Progenitor cell of endocrine pancreas (in vitro differentiated cells): ENCODE data around the gene UVRAG. TPM values are rescaled to one million over a fixed set of nuclear protein-coding genes. Genes with fewer than 3 reads are reported as not detected.
"Not testable (repeated sequence)": the region's sequence is repeated elsewhere in the genome, so short reads cannot be mapped to it uniquely, and the experiment has no call there.

Experiments
- DNase-seq: peaks from one replicate; pipeline ENCODE4 v3.0.0; 2021; ENCODE audit warnings: low spot score; ENCODE audit not compliant: unreplicated experiment
- H3K27ac Mint-ChIP-seq: 2 replicates; pipeline ENCODE4 v1.8.0; 2021; ENCODE audit warnings: mild to moderate bottlenecking, moderate library complexity, mixed read lengths
- H3K27me3 Mint-ChIP-seq: 2 replicates; pipeline ENCODE4 v1.8.0; 2021; ENCODE audit warnings: mixed read lengths
- H3K36me3 Mint-ChIP-seq: 2 replicates; pipeline ENCODE4 v1.8.0; 2022; ENCODE audit warnings: mixed read lengths; ENCODE audit not compliant: insufficient read depth
- H3K4me1 Mint-ChIP-seq: 2 replicates; pipeline ENCODE4 v1.8.0; 2021; ENCODE audit warnings: low read depth, mixed read lengths
- H3K4me3 Mint-ChIP-seq: 2 replicates; pipeline ENCODE4 v1.8.0; 2021; ENCODE audit warnings: low read depth, mild to moderate bottlenecking, moderate library complexity, mixed read lengths
- H3K9me3 Mint-ChIP-seq: 2 replicates; pipeline ENCODE4 v1.8.0; 2021; ENCODE audit warnings: low read depth, mixed read lengths
- total RNA-seq: library from RNA; stranded (reverse); gene quantifications from 2 replicates; pipeline ENCODE4 v1.2.1, GENCODE V29; 2021
- TF ChIP-seq, protein P1 (sequence below): fragments of 200-600 bp; sonication (generic); IDR thresholded peaks from one replicate; pipeline ENCODE4 v1.5.0; 2021; ENCODE audit warnings: antibody characterized with exemption, mild to moderate bottlenecking; ENCODE audit not compliant: unreplicated experiment

UVRAG gene
- total RNA-seq, 1 donor from 2014 or later, result 25.7 TPM

GRCh38 chr11:75878933-75879332 lies 63.9 kb downstream of the UVRAG start:
- Mint-ChIP-seq H3K4me1 (peaks cover 9% of the 10 kb centered on the region), H3K9me3 (no peaks in the 10 kb centered on the region), H3K27ac (no peak overlapping the region), H3K27me3 (no peaks in the 10 kb centered on the region), H3K36me3 (peaks cover 15% of the 10 kb centered on the region), H3K4me3 (no peak overlapping the region)
- TF ChIP-seq, protein P1, sequence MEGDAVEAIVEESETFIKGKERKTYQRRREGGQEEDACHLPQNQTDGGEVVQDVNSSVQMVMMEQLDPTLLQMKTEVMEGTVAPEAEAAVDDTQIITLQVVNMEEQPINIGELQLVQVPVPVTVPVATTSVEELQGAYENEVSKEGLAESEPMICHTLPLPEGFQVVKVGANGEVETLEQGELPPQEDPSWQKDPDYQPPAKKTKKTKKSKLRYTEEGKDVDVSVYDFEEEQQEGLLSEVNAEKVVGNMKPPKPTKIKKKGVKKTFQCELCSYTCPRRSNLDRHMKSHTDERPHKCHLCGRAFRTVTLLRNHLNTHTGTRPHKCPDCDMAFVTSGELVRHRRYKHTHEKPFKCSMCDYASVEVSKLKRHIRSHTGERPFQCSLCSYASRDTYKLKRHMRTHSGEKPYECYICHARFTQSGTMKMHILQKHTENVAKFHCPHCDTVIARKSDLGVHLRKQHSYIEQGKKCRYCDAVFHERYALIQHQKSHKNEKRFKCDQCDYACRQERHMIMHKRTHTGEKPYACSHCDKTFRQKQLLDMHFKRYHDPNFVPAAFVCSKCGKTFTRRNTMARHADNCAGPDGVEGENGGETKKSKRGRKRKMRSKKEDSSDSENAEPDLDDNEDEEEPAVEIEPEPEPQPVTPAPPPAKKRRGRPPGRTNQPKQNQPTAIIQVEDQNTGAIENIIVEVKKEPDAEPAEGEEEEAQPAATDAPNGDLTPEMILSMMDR, result no peak
- DNase-seq, result no peak

- Mint-ChIP-seq H3K4me3 (no peak overlapping the region), H3K9me3 (no peaks in the 10 kb centered on the region), H3K27me3 (no peaks in the 10 kb centered on the region)
Measured at GRCh38 chr11:75879737-75880136, 64.7 kb downstream of the UVRAG start.

GRCh38 chr11:75880343-75880742 lies 65.3 kb downstream of the UVRAG start:
- not testable (repeated sequence) for DNase-seq, H3K27me3 Mint-ChIP-seq, H3K4me1 Mint-ChIP-seq, H3K27ac Mint-ChIP-seq, H3K9me3 Mint-ChIP-seq, H3K4me3 Mint-ChIP-seq
- peaks cover 15% of the 10 kb centered on the region for H3K36me3 Mint-ChIP-seq

More at GRCh38 chr11:75879737-75880136, 64.7 kb downstream of the UVRAG start:
- Mint-ChIP-seq H3K36me3 (peaks cover 15% of the 10 kb centered on the region), H3K4me1 (peaks cover 7% of the 10 kb centered on the region), H3K27ac (no peak overlapping the region)
- TF ChIP-seq, protein P1, result no peak
- DNase-seq, result no peak

- H3K27me3 Mint-ChIP-seq, result no peaks in the 10 kb centered on the region
- no peak overlapping the region for H3K4me3 Mint-ChIP-seq
- H3K9me3 Mint-ChIP-seq, result no peaks in the 10 kb centered on the region
- H3K4me1 Mint-ChIP-seq, result peaks cover 12% of the 10 kb centered on the region
- no peak overlapping the region for H3K27ac Mint-ChIP-seq
- TF ChIP-seq, protein P1, result no peak
- H3K36me3 Mint-ChIP-seq, result peaks cover 12% of the 10 kb centered on the region
- DNase-seq, result no peak
Measured at GRCh38 chr11:75884321-75884720, 69.3 kb downstream of the UVRAG start.

- Mint-ChIP-seq H3K36me3 (peaks cover 14% of the 10 kb centered on the region), H3K9me3 (no peaks in the 10 kb centered on the region), H3K4me3 (no peak overlapping the region), H3K27ac (no peak overlapping the region), H3K27me3 (no peaks in the 10 kb centered on the region), H3K4me1 (peaks cover 6% of the 10 kb centered on the region)
- no peak for DNase-seq
- TF ChIP-seq, protein P1, result no peak
Measured at GRCh38 chr11:75888416-75888815, 73.4 kb downstream of the UVRAG start.

DNA sequence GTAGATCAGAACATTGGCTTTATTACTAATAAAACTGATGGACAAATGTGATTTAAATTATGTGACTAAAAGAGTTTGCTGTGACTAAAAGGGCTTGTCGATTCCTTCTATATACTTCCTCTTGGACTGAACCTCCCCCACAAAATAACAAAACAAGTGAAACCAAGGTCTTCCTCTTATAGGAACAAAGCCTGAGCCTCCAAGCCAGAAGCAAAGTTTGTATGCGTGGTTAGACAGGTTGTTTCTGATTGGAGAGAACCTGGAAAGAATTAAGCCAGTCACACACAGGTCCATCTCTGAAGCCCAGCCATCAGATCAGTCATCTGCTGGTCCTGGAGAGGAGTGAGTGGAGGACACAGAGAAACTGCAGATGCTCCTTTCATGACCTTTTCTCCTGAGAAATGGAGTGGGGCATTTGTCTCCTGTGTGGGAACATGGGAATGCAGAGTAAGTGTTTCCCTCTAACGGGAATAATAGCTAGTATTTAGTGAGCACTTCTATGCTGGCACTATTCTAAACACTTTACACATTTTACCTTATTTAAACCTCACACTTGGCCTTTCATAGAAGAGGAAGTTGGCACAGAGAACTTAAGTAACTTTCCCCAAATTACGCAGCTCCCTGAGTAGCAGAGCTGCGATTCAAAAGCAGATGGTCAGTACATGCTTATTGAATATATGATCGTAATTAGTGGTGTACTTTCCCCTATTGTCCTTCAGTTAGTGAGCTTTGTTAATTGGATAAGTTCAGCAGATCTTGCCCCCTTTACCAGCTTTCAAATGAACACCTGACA lies 77.1 kb downstream of the UVRAG start:
- Mint-ChIP-seq H3K27me3 (no peaks in the 10 kb centered on the region), H3K4me3 (no peak overlapping the region), H3K9me3 (no peaks in the 10 kb centered on the region), H3K4me1 (peaks cover 3% of the 10 kb centered on the region), H3K36me3 (peaks cover 14% of the 10 kb centered on the region), H3K27ac (no peak overlapping the region)
- TF ChIP-seq, protein P1, result no peak
- DNase-seq, result no peak
